SU-DHL-6 (cell line): Measurements from ENCODE around the gene SYPL1.
"Not testable (repeated sequence)": the region's sequence is repeated elsewhere in the genome, so short reads cannot be mapped to it uniquely, and the experiment has no call there.

Experiments used
- H2AFZ ChIP-seq: fragments of 200-600 bp; sonication (generic); 2 replicates; pipeline ENCODE4 v1.6.1; 2014; ENCODE audit warnings: low read depth, mild to moderate bottlenecking, moderate library complexity, mixed read lengths, antibody characterized with exemption, low read length; ENCODE audit not compliant: severe bottlenecking
- H3F3A ChIP-seq: fragments of 200-600 bp; shearing (Covaris generic); 2 replicates; pipeline ENCODE4 v1.6.0; 2016; ENCODE audit warnings: antibody characterized with exemption, mild to moderate bottlenecking; ENCODE audit not compliant: insufficient read depth
- H3K27ac ChIP-seq: fragments of 200-600 bp; sonication (generic); 2 replicates; pipeline ENCODE4 v1.5.1; 2016; ENCODE audit warnings: low read depth, mild to moderate bottlenecking, low read length, moderate library complexity, mixed read lengths
- H3K27me3 ChIP-seq: fragments of 200-600 bp; sonication (generic), shearing (Covaris generic); 2 replicates; pipeline ENCODE4 v1.6.0; 2014; ENCODE audit warnings: mild to moderate bottlenecking, low read length
- H3K36me3 ChIP-seq: fragments of 200-600 bp; sonication (generic); 2 replicates; pipeline ENCODE4 v1.6.1; 2014; ENCODE audit warnings: mild to moderate bottlenecking, low read length, mixed read lengths
- H3K4me2 ChIP-seq: fragments of 300-600, 200-600 bp; shearing (Covaris generic), sonication (generic); 2 replicates; pipeline ENCODE4 v1.6.0; 2014; ENCODE audit warnings: low read length, low read depth, mild to moderate bottlenecking; ENCODE audit not compliant: poor library complexity, severe bottlenecking
- H3K4me3 ChIP-seq: fragments of 200-600 bp; sonication (generic); 2 replicates; pipeline ENCODE4 v1.5.1; 2014; ENCODE audit warnings: antibody characterized with exemption, low read length, mild to moderate bottlenecking, mixed read lengths; ENCODE audit not compliant: insufficient read depth, poor library complexity, severe bottlenecking
- H3K79me2 ChIP-seq: fragments of 200-600 bp; sonication (generic); 2 replicates; pipeline ENCODE4 v1.6.1; 2014; ENCODE audit warnings: mild to moderate bottlenecking, low read length, moderate library complexity; ENCODE audit not compliant: insufficient read depth
- H3K9ac ChIP-seq: fragments of 200-600 bp; sonication (generic); 2 replicates; pipeline ENCODE4 v1.7.0; 2014; ENCODE audit warnings: mild to moderate bottlenecking, low read length
- H3K9me2 ChIP-seq: fragments of 200-600 bp; sonication (generic); replicated peaks from 2 replicates; pipeline ENCODE4 v1.6.1; 2014; ENCODE audit warnings: low read length; ENCODE audit not compliant: insufficient read depth
- H3K9me3 ChIP-seq: fragments of 200-600 bp; sonication (generic); 2 replicates; pipeline ENCODE4 v1.6.1; 2014; ENCODE audit warnings: low read length, mixed read lengths; ENCODE audit not compliant: insufficient read depth
- H4K20me1 ChIP-seq: fragments of 200-600 bp; sonication (generic); 2 replicates; pipeline ENCODE4 v1.6.1; 2014; ENCODE audit warnings: low read depth, mild to moderate bottlenecking, antibody characterized with exemption, low read length, moderate library complexity, mixed read lengths
- CTCF ChIP-seq: fragments of 200-600 bp; sonication (generic); IDR thresholded peaks from one replicate; pipeline ENCODE4 v1.5.1; 2017; ENCODE audit warnings: antibody characterized with exemption, mild to moderate bottlenecking, low read length, moderate library complexity; ENCODE audit not compliant: insufficient read depth, poor library complexity, severe bottlenecking
- EZH2phosphoT487 ChIP-seq: fragments of 200-600 bp; sonication (generic), shearing (Covaris generic); conservative IDR thresholded peaks from 2 replicates; pipeline ENCODE4 v1.6.1; 2018; ENCODE audit warnings: mild to moderate bottlenecking, antibody characterized with exemption, low read length, moderate library complexity, mixed read lengths

The SYPL1 gene

GRCh38 chr7:106138776-106139175, 26.7 kb upstream of the SYPL1 start:
- Histone ChIP-seq H3K9ac (no peak overlapping the region), H3K36me3 (no peaks in the 10 kb centered on the region), H3K9me3 (no peaks in the 10 kb centered on the region), H3K27me3 (no peaks in the 10 kb centered on the region), H3K27ac (no peak overlapping the region), H3F3A (no peaks in the 10 kb centered on the region), H3K9me2 (no peaks in the 10 kb centered on the region), H2AFZ (no peak overlapping the region), H3K4me3 (no peak overlapping the region), H3K79me2 (no peaks in the 10 kb centered on the region), H3K4me2 (no peak overlapping the region), H4K20me1 (no peaks in the 10 kb centered on the region)
- no peak for TF ChIP-seq EZH2phosphoT487
- no peak for TF ChIP-seq CTCF

GRCh38 chr7:106138181-106138580, 26.1 kb upstream of the SYPL1 start:
- not testable (repeated sequence) for H3F3A ChIP-seq, H3K9me3 ChIP-seq, H3K4me3 ChIP-seq, H3K27me3 ChIP-seq, H3K9ac ChIP-seq, H2AFZ ChIP-seq, H3K79me2 ChIP-seq, H4K20me1 ChIP-seq, H3K4me2 ChIP-seq, H3K27ac ChIP-seq, H3K36me3 ChIP-seq, H3K9me2 ChIP-seq

- Histone ChIP-seq H3K4me2 (no peak overlapping the region), H4K20me1 (no peaks in the 10 kb centered on the region), H3K9ac (no peak overlapping the region), H3K4me3 (no peak overlapping the region), H2AFZ (no peak overlapping the region), H3K9me3 (no peaks in the 10 kb centered on the region), H3K27ac (no peak overlapping the region), H3K9me2 (no peaks in the 10 kb centered on the region), H3F3A (no peaks in the 10 kb centered on the region), H3K36me3 (no peaks in the 10 kb centered on the region), H3K27me3 (no peaks in the 10 kb centered on the region), H3K79me2 (no peaks in the 10 kb centered on the region)
- TF ChIP-seq EZH2phosphoT487 (no peak), CTCF (no peak)
These were observed 22.1 kb upstream of the SYPL1 start for GRCh38 chr7:106134241-106134640.

- no peaks in the 10 kb centered on the region for H3K36me3 ChIP-seq
- no peaks in the 10 kb centered on the region for H3F3A ChIP-seq
- no peaks in the 10 kb centered on the region for H3K79me2 ChIP-seq
- H4K20me1 ChIP-seq = no peaks in the 10 kb centered on the region
- TF ChIP-seq CTCF (no peak), EZH2phosphoT487 (no peak)
- no peaks in the 10 kb centered on the region for H3K27me3 ChIP-seq
- no peak overlapping the region for H3K9ac ChIP-seq
- H3K4me2 ChIP-seq = no peak overlapping the region
- H3K27ac ChIP-seq = no peak overlapping the region
- H3K4me3 ChIP-seq = no peak overlapping the region
- H3K9me3 ChIP-seq = no peaks in the 10 kb centered on the region
- no peaks in the 10 kb centered on the region for H3K9me2 ChIP-seq
- no peak overlapping the region for H2AFZ ChIP-seq
These were observed 17.2 kb upstream of the SYPL1 start for GRCh38 chr7:106129291-106129690.
